ENCODE results near the gene FRMD4B.

The FRMD4B gene

GRCh38 chr3:69179740-69180372 lies 206.0 kb downstream of the FRMD4B start:
- Histone ChIP-seq H3K27me3 (ENCODE audit: control insufficient read depth, insufficient read depth, low read length) (no peaks in the 10 kb centered on the region), H3K9ac (ENCODE audit: low read length) (no peak overlapping the region), H3K9me3 (ENCODE audit: control insufficient read depth, low read length) (no peaks in the 10 kb centered on the region), H3K36me3 (ENCODE audit: control insufficient read depth, insufficient read depth, low read length) (peaks cover 12% of the 10 kb centered on the region), H3K4me3 (ENCODE audit: low read length) (no peak overlapping the region), H3K4me1 (ENCODE audit: control insufficient read depth, insufficient read depth, low read length) (peaks cover 51% of the 10 kb centered on the region)

DNA sequence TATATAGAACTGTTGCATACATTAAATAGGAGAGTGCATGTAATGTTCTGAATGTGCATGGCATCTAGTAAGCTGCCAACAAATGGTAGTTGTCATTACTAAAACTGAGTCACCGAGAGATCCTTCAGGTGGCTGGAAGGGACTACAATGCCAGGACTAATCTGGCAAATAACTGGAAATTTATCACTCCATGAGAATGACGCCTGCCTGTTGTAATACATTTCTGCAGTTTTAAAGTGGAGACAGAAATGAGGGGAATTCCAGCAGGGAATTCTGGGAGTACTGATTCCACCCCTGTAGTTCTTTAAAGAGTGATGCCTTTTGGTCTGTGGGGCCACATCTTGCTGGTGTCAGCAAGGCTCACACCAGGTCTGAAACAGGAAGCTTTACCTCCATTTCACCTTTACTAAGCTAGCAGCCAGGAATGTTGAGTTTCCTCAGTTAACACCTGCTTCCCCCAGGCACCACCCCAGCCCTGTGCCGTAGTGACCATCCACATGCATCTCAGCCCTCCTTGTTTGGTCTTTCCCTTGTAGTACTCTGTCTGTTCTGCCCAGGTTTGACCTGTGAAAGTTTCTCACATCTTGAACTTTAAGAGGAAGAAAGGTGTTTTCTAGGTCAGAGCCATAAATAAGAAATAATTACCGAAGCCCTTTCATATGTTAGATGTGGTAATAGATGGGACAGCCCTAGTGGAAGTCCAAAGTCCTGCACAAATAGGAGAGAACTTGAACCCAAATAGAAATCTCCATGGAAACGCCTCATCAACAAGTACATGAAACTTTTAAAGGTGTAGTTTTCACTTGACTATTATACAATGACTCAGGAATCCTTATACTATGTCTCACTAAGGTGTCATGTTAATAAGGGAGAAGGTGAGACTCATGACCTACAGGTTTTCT lies 206.8 kb downstream of the FRMD4B start:
- H3K4me3 ChIP-seq (ENCODE audit: low read length) = no peak overlapping the region
- no peaks in the 10 kb centered on the region for H3K9me3 ChIP-seq (ENCODE audit: control insufficient read depth, low read length)
- H3K27me3 ChIP-seq (ENCODE audit: control insufficient read depth, insufficient read depth, low read length) = no peaks in the 10 kb centered on the region
- peaks cover 12% of the 10 kb centered on the region for H3K36me3 ChIP-seq (ENCODE audit: control insufficient read depth, insufficient read depth, low read length)
- H3K9ac ChIP-seq (ENCODE audit: low read length) = no peak overlapping the region
- H3K4me1 ChIP-seq (ENCODE audit: control insufficient read depth, insufficient read depth, low read length) = peaks cover 51% of the 10 kb centered on the region

GRCh38 chr3:69178082-69178481 lies 207.8 kb downstream of the FRMD4B start:
- no peaks in the 10 kb centered on the region for H3K27me3 ChIP-seq (ENCODE audit: control insufficient read depth, insufficient read depth, low read length)
- no peak overlapping the region for H3K4me3 ChIP-seq (ENCODE audit: low read length)
- peaks cover 51% of the 10 kb centered on the region for H3K4me1 ChIP-seq (ENCODE audit: control insufficient read depth, insufficient read depth, low read length)
- H3K9ac ChIP-seq (ENCODE audit: low read length) = no peak overlapping the region
- H3K36me3 ChIP-seq (ENCODE audit: control insufficient read depth, insufficient read depth, low read length) = peaks cover 12% of the 10 kb centered on the region
- H3K9me3 ChIP-seq (ENCODE audit: control insufficient read depth, low read length) = no peaks in the 10 kb centered on the region

GRCh38 chr3:69174871-69175737 lies 210.8 kb downstream of the FRMD4B start:
- Histone ChIP-seq H3K4me1 (ENCODE audit: control insufficient read depth, insufficient read depth, low read length) (peaks cover 23% of the 10 kb centered on the region), H3K36me3 (ENCODE audit: control insufficient read depth, insufficient read depth, low read length) (peaks cover 4% of the 10 kb centered on the region), H3K9ac (ENCODE audit: low read length) (no peak overlapping the region), H3K4me3 (ENCODE audit: low read length) (no peak overlapping the region), H3K27me3 (ENCODE audit: control insufficient read depth, insufficient read depth, low read length) (no peaks in the 10 kb centered on the region), H3K9me3 (ENCODE audit: control insufficient read depth, low read length) (no peaks in the 10 kb centered on the region)

DNA sequence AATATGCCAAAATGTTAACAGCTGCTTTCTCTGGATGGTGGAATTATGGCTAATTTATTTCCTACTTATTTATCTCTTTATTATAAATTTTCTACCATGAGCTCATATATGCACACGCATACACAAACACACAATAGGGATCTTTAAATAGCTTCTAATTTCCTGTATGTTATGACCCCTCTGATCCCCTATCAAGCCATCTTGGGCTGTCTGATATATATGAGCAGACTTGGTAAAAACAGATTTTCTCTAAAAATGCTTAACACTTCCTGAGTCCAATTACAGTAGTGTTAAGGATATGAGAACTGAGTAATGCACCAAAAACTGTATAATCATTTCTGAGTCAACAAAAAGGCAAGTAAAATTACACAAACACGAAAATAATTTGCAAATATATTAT lies 211.4 kb downstream of the FRMD4B start:
- Histone ChIP-seq H3K27me3 (ENCODE audit: control insufficient read depth, insufficient read depth, low read length) (no peaks in the 10 kb centered on the region), H3K9ac (ENCODE audit: low read length) (no peak overlapping the region), H3K4me3 (ENCODE audit: low read length) (no peak overlapping the region), H3K4me1 (ENCODE audit: control insufficient read depth, insufficient read depth, low read length) (peaks cover 16% of the 10 kb centered on the region), H3K9me3 (ENCODE audit: control insufficient read depth, low read length) (no peaks in the 10 kb centered on the region), H3K36me3 (ENCODE audit: control insufficient read depth, insufficient read depth, low read length) (no peaks in the 10 kb centered on the region)

GRCh38 chr3:69172058-69172457 lies 213.8 kb downstream of the FRMD4B start:
- no peak overlapping the region for H3K9ac ChIP-seq (ENCODE audit: low read length)
- H3K27me3 ChIP-seq (ENCODE audit: control insufficient read depth, insufficient read depth, low read length) = no peaks in the 10 kb centered on the region
- H3K36me3 ChIP-seq (ENCODE audit: control insufficient read depth, insufficient read depth, low read length) = no peaks in the 10 kb centered on the region
- no peaks in the 10 kb centered on the region for H3K4me1 ChIP-seq (ENCODE audit: control insufficient read depth, insufficient read depth, low read length)
- H3K4me3 ChIP-seq (ENCODE audit: low read length) = no peak overlapping the region
- H3K9me3 ChIP-seq (ENCODE audit: control insufficient read depth, low read length) = no peaks in the 10 kb centered on the region

DNA sequence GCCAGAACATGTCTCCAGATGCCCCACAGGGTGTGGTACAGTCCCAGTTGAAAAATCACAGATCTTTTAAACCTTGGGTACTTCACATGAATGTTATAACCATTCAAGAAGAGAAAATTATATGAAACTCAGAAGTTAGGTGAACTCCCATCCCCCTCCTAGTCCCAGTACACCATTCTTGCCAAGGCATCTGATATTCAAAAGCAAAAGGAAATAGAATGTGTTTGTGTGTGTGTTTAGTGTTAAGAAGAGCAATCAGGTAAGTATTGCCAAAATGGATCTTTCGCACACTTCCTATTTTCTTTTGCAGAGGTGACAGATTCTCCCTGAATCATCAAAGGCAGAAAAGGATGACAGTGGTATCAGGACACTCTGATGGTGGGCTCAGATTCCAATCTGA lies 219.4 kb downstream of the FRMD4B start:
- H3K9me3 ChIP-seq (ENCODE audit: control insufficient read depth, low read length) = no peaks in the 10 kb centered on the region
- H3K36me3 ChIP-seq (ENCODE audit: control insufficient read depth, insufficient read depth, low read length) = no peaks in the 10 kb centered on the region
- no peaks in the 10 kb centered on the region for H3K27me3 ChIP-seq (ENCODE audit: control insufficient read depth, insufficient read depth, low read length)

GRCh38 chr3:69165744-69166143 lies 220.1 kb downstream of the FRMD4B start:
- Histone ChIP-seq H3K9me3 (ENCODE audit: control insufficient read depth, low read length) (no peaks in the 10 kb centered on the region), H3K9ac (ENCODE audit: low read length) (no peak overlapping the region), H3K36me3 (ENCODE audit: control insufficient read depth, insufficient read depth, low read length) (no peaks in the 10 kb centered on the region), H3K4me1 (ENCODE audit: control insufficient read depth, insufficient read depth, low read length) (no peaks in the 10 kb centered on the region), H3K4me3 (ENCODE audit: low read length) (no peak overlapping the region), H3K27me3 (ENCODE audit: control insufficient read depth, insufficient read depth, low read length) (no peaks in the 10 kb centered on the region)

More for the DNA sequence above, 219.4 kb downstream of the FRMD4B start:
- H3K4me1 ChIP-seq (ENCODE audit: control insufficient read depth, insufficient read depth, low read length) = no peaks in the 10 kb centered on the region
- H3K4me3 ChIP-seq (ENCODE audit: low read length) = no peak overlapping the region
- no peak overlapping the region for H3K9ac ChIP-seq (ENCODE audit: low read length)

- Histone ChIP-seq H3K4me1 (ENCODE audit: control insufficient read depth, insufficient read depth, low read length) (no peaks in the 10 kb centered on the region), H3K9me3 (ENCODE audit: control insufficient read depth, low read length) (no peaks in the 10 kb centered on the region), H3K27me3 (ENCODE audit: control insufficient read depth, insufficient read depth, low read length) (no peaks in the 10 kb centered on the region), H3K36me3 (ENCODE audit: control insufficient read depth, insufficient read depth, low read length) (no peaks in the 10 kb centered on the region), H3K4me3 (ENCODE audit: low read length) (no peak overlapping the region), H3K9ac (ENCODE audit: low read length) (no peak overlapping the region)
Measured at GRCh38 chr3:69164296-69164695, 221.6 kb downstream of the FRMD4B start.

DNA sequence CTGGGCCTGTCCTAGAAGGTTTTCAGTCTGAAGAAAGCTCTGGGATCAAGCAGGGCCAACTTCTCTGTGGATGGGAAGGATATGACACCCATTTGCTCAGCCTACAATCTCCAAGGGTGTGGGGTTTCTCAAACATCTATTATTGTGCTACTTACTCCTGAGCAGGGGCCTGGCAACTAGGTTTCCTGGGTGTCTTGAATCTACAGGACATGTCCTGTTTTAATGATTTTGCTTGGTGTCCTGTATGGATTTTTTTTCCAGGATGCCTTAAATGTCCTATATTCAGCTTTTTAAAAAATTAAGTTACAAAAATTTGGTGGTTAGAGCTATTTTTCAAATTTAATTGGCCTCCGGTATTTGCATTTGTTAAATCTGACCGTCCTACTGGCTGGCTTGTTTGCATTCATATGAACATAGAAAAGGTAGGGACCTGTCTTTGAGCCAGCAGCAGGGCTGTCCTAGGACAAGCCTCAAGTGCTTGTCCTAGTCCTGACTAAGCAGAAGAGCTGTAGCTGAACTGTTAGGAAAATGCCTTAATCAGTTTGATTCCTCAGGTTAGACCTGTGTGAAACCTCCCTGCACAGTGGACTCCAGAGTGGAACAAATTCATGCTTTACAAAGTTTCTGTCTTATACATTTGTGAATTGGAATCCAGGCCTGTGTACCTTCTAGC lies 223.4 kb downstream of the FRMD4B start:
- no peak overlapping the region for H3K9ac ChIP-seq (ENCODE audit: low read length)
- no peak overlapping the region for H3K4me3 ChIP-seq (ENCODE audit: low read length)
- no peaks in the 10 kb centered on the region for H3K4me1 ChIP-seq (ENCODE audit: control insufficient read depth, insufficient read depth, low read length)
- no peaks in the 10 kb centered on the region for H3K9me3 ChIP-seq (ENCODE audit: control insufficient read depth, low read length)
- no peaks in the 10 kb centered on the region for H3K27me3 ChIP-seq (ENCODE audit: control insufficient read depth, insufficient read depth, low read length)
- no peaks in the 10 kb centered on the region for H3K36me3 ChIP-seq (ENCODE audit: control insufficient read depth, insufficient read depth, low read length)

- Histone ChIP-seq H3K36me3 (ENCODE audit: control insufficient read depth, insufficient read depth, low read length) (no peaks in the 10 kb centered on the region), H3K9ac (ENCODE audit: low read length) (no peak overlapping the region), H3K4me1 (ENCODE audit: control insufficient read depth, insufficient read depth, low read length) (no peaks in the 10 kb centered on the region), H3K9me3 (ENCODE audit: control insufficient read depth, low read length) (no peaks in the 10 kb centered on the region), H3K27me3 (ENCODE audit: control insufficient read depth, insufficient read depth, low read length) (no peaks in the 10 kb centered on the region), H3K4me3 (ENCODE audit: low read length) (no peak overlapping the region)
Measured at GRCh38 chr3:69161587-69162307, 224.1 kb downstream of the FRMD4B start.
